ENCODE measurements around the gene SSNA1.
A peak's percentile ranks its signal among the peaks of the same experiment; 100 is the strongest.

The SSNA1 gene

GRCh38 chr9:137188490-137189296, at the start of gene SSNA1, which contains the start of gene ANAPC2:
Gene SSNA1, plus strand, starts transcription at chr9:137188676. Its CDS starts 51 bp downstream, at chr9:137188727.
Gene ANAPC2, minus strand, starts transcription at chr9:137188560. Its CDS starts 28 bp downstream, at chr9:137188532.
- peak; percentile 88 for DNase-seq (ENCODE audit: low read depth)

- no peak for DNase-seq (ENCODE audit: low read depth)
Measured at GRCh38 chr9:137138722-137139467, 49.6 kb upstream of the SSNA1 start, which contains the start of gene GRIN1. Gene GRIN1, plus strand, starts transcription at chr9:137139154. Its CDS starts 333 bp downstream, at chr9:137139487.

- no peak for DNase-seq (ENCODE audit: low read depth)
Measured at GRCh38 chr9:137139468-137140150, 48.9 kb upstream of the SSNA1 start.

- no peak for DNase-seq (ENCODE audit: low read depth)
Measured at GRCh38 chr9:137140151-137141012, 48.1 kb upstream of the SSNA1 start.

GRCh38 chr9:137141050-137141810, 47.2 kb upstream of the SSNA1 start:
- DNase-seq (ENCODE audit: low read depth), result no peak

GRCh38 chr9:137141976-137142936, 46.2 kb upstream of the SSNA1 start:
- no peak for DNase-seq (ENCODE audit: low read depth)

GRCh38 chr9:137143459-137143858, 45.0 kb upstream of the SSNA1 start:
- DNase-seq (ENCODE audit: low read depth), result no peak

- no peak for DNase-seq (ENCODE audit: low read depth)
Measured at GRCh38 chr9:137145731-137146526, 42.5 kb upstream of the SSNA1 start.

- no peak for DNase-seq (ENCODE audit: low read depth)
Measured at GRCh38 chr9:137146527-137146918, 42.0 kb upstream of the SSNA1 start.

GRCh38 chr9:137147091-137147792, 41.2 kb upstream of the SSNA1 start:
- no peak for DNase-seq (ENCODE audit: low read depth)

- DNase-seq (ENCODE audit: low read depth), result no peak
Measured at GRCh38 chr9:137147793-137148160, 40.7 kb upstream of the SSNA1 start.

GRCh38 chr9:137148242-137148641, 40.2 kb upstream of the SSNA1 start:
- DNase-seq (ENCODE audit: low read depth), result no peak

- DNase-seq (ENCODE audit: low read depth), result no peak
Measured at GRCh38 chr9:137148661-137149060, 39.8 kb upstream of the SSNA1 start.

- DNase-seq (ENCODE audit: low read depth), result no peak
Measured at GRCh38 chr9:137149363-137149762, 39.1 kb upstream of the SSNA1 start.

GRCh38 chr9:137149942-137150616, 38.4 kb upstream of the SSNA1 start:
- DNase-seq (ENCODE audit: low read depth), result no peak

- no peak for DNase-seq (ENCODE audit: low read depth)
Measured at GRCh38 chr9:137150617-137151457, 37.6 kb upstream of the SSNA1 start.
